ENCODE results near the gene CDH23. TPM values are rescaled to one million over a fixed set of nuclear protein-coding genes. Genes with fewer than 3 reads are reported as not detected.

Gene CDH23
- total and polyA plus RNA-seq, 8 donors: 1.8 to 22.8 (median 3.0) TPM

DNA sequence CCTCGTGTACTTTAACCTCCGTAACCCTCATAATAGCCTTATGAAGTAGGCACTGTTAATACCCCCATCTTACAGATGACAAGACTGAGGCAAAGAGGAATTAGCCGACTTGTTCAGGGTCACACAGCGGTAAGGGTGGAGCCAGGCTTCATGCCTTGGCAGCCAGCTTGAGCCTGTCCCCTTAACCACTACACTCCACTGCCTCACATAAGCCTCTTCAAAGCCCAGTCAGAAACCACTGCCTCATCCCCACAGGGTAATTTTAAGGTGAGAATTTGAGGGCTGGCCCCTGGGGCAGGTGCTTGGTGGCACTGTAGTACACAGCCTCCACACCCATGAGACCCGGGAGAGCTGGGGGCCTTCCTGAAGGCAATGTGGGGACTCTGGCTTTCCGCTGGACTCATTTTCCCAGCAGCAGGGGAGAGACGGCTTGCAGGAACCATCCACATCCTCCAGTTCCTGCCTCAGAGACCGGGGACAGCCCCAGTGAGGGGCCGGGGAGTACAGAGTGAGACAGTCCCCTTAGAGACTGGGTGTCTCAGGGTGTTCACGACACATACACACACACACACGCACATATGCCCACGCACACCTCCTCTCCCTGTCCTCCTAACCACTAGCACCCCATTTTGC is 330.5 kb downstream of the CDH23 start:
- ATAC-seq (peak; percentile 9), DNase-seq (no peak)
- H3K27me3 ChIP-seq: no peaks in the 10 kb centered on the region
- peak overlapping the region; percentile 63 to 95 for H3K27ac ChIP-seq
- H3K9me3 ChIP-seq: no peaks in the 10 kb centered on the region
- H3K4me3 ChIP-seq: no peak overlapping the region
- peaks cover 20 to 65% of the 10 kb centered on the region in 2 donors for H3K4me1 ChIP-seq
- TF ChIP-seq, protein P1, sequence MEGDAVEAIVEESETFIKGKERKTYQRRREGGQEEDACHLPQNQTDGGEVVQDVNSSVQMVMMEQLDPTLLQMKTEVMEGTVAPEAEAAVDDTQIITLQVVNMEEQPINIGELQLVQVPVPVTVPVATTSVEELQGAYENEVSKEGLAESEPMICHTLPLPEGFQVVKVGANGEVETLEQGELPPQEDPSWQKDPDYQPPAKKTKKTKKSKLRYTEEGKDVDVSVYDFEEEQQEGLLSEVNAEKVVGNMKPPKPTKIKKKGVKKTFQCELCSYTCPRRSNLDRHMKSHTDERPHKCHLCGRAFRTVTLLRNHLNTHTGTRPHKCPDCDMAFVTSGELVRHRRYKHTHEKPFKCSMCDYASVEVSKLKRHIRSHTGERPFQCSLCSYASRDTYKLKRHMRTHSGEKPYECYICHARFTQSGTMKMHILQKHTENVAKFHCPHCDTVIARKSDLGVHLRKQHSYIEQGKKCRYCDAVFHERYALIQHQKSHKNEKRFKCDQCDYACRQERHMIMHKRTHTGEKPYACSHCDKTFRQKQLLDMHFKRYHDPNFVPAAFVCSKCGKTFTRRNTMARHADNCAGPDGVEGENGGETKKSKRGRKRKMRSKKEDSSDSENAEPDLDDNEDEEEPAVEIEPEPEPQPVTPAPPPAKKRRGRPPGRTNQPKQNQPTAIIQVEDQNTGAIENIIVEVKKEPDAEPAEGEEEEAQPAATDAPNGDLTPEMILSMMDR (IDR thresholded peaks at IDR 0.05): no peak
- no peaks in the 10 kb centered on the region for H3K36me3 ChIP-seq
- intact Hi-C loops (cut with DNase I): no loop called here

DNA sequence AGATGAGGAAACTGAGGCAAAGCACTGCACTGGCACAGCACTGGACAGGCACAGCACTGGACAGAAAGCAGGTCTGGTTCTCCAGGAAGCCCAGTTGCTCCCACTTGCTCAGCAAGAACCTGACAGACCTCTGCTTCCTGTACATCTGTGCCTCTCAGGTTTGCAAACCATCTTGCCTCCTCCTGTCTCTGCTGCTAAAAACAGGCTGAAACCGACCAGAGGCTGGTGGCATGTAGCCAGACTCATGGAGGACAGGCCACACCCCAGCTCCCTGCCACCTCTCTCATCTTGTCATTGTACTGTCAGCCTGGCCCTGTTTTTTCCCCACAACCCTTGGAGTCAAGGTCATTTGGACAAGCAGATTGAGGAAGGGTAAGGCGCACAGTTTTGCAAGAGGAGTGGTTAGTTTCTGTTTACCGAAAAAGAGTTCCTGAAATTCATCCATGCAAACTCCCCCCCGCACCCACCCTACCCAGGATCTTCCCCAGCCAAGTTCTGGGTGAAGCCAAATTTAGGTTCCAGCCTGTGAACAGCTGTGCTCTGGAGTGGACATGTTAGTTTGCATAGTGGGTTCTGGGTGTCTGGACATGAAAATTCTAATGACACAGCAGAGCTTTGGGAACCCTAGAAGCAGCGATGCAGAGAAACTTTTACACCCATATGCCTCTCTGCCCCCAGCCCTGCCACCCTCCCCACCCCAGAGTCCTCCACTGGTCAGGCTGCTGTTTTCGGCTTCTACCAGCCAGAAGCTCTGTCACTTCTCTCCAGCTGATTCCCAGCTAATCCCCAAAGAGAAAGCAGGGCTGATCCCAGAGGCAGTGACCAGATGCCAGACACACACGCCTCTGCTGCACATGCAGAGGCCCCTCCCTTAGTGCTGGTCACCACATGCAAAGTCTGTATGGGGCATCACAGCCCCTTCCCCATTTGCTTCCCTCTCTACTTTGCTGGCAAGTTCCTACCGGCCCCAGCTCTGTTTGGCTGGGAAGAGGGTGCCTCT is 331.3 kb downstream of the CDH23 start:
- Histone ChIP-seq H3K4me3 (no peak overlapping the region), H3K36me3 (no peaks in the 10 kb centered on the region), H3K4me1 (peaks cover 20 to 65% of the 10 kb centered on the region in 2 donors), H3K27me3 (no peaks in the 10 kb centered on the region), H3K27ac (peak overlapping the region; percentile 63 to 95), H3K9me3 (no peaks in the 10 kb centered on the region)
- intact Hi-C loops (cut with DNase I): no loop called here
- TF ChIP-seq, protein P1 (IDR thresholded peaks at IDR 0.05): no peak
- peak; percentile 52 for ATAC-seq
- peak in 2 of 4 donors; percentile 74 to 77 for DNase-seq

DNA sequence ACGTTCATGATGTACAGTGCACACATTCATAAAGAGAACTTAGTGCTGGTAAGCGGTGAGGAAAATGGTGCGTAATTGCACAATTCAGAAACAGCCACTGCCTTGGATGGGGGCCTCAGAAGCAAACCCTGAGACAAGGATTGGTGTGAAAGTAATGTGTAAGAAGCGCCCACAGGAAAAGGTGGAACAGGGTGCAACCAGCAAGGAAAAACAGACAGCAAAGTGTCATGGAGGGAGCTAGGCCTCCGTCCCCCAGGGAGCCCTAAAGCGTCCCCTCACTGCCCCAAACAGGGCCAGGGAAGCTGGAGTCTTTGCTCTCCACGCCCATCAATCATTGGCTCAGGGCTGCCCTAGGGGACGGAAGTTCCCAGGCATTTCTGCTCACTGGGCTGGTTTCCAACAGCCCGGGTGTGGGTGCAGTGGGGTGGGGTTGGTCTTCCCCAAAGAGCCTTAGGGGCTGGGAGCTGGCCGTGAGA is 332.5 kb downstream of the CDH23 start:
- DNase-seq (peak in 2 of 4 donors; percentile 63 to 73), ATAC-seq (peak; percentile 51)
- H3K27me3 ChIP-seq: no peaks in the 10 kb centered on the region
- H3K36me3 ChIP-seq: no peaks in the 10 kb centered on the region
- H3K4me3 ChIP-seq: no peak overlapping the region
- peak overlapping the region; percentile 63 to 95 for H3K27ac ChIP-seq
- H3K9me3 ChIP-seq: no peaks in the 10 kb centered on the region
- TF ChIP-seq, protein P1 (IDR thresholded peaks at IDR 0.05): no peak
- H3K4me1 ChIP-seq: peaks cover 20 to 73% of the 10 kb centered on the region in 2 donors
- intact Hi-C loops (cut with DNase I): no loop called here

DNA sequence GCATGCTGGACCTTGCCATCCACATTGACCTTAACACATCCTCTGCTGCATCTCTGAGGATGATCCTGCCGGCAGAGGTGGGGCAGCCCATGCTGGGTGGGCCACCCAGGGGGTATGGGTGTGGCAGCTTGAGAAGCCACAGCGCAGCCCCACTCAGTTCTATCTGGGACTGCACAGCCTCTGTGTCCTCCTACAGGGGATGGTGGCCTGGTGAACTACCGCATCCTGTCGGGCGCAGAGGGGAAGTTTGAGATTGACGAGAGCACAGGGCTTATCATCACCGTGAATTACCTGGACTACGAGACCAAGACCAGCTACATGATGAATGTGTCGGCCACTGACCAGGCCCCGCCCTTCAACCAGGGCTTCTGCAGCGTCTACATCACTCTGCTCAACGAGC is 335.1 kb downstream of the CDH23 start:
- H3K4me3 ChIP-seq: no peak overlapping the region
- no peaks in the 10 kb centered on the region for H3K27me3 ChIP-seq
- H3K4me1 ChIP-seq: peaks cover 29 to 80% of the 10 kb centered on the region in 2 donors
- H3K36me3 ChIP-seq: no peaks in the 10 kb centered on the region
- TF ChIP-seq, protein P1 (IDR thresholded peaks at IDR 0.05): no peak
- H3K27ac ChIP-seq: no peak overlapping the region
- H3K9me3 ChIP-seq: no peaks in the 10 kb centered on the region
- DNase-seq (no peak), ATAC-seq (no peak)
- intact Hi-C loops (cut with DNase I): no loop called here

DNA sequence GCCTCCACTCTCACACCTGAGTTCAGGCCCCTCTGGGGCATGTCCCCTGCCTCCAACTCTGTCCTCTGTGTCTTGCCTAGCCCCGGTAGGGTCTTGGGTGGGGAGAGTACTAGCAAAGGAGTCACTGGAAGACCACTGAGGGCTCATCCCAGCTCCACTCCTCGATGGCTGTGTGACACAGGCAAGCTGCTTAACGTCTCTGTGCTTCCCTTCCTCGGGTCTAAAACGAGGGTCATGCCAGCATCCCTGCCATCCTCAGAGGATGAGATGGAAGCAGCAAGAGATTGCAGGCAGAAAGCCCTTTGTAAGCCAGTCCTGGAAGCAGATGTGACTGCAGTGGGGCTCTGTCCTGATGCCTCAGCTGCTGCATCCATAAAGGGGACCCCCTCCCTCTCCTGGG is 338.1 kb downstream of the CDH23 start:
- ATAC-seq: no peak
- peaks cover 23 to 80% of the 10 kb centered on the region in 2 donors for H3K4me1 ChIP-seq

More for the DNA sequence above, 338.1 kb downstream of the CDH23 start:
- TF ChIP-seq, protein P1 (IDR thresholded peaks at IDR 0.05): no peak
- Histone ChIP-seq H3K27ac (peak overlapping the region in 1 of 2 donors; percentile 89), H3K27me3 (no peaks in the 10 kb centered on the region), H3K36me3 (no peaks in the 10 kb centered on the region), H3K4me3 (no peak overlapping the region), H3K9me3 (no peaks in the 10 kb centered on the region)
- intact Hi-C loops (cut with DNase I): no loop called here
- no peak for DNase-seq
